Measurements from ENCODE around the gene MSMP.
A peak's percentile ranks its signal among the peaks of the same experiment; 100 is the strongest.

MSMP gene, protein sequence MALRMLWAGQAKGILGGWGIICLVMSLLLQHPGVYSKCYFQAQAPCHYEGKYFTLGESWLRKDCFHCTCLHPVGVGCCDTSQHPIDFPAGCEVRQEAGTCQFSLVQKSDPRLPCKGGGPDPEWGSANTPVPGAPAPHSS

DNA sequence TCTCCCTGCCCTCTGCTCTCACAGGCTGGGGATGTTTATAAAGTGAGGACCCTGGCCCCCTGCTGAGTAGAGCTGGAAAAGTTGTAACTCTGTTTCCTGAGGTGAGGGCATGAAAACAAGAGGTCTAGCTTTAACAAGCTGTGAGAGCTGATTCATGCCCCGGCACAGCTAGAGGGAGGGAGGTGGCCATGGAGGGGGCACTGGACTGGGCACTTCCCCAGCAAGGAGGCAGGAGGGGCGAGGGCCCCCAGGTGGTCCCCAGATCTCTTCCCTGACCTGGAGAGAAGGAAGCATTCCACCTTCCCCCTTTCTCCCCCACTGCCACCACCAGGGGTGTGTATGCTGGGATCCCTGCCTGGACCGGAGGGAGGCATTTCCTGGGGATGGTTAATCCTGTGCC, at the start of gene MSMP:
MSMP (minus strand) TSS at position 13 of the 400 bp plus-strand sequence. CDS start 147 bp downstream, outside the sequence.
- no peak for DNase-seq

- DNase-seq: no peak
Observed at GRCh38 chr9:35801328-35802128, 47.5 kb upstream of the MSMP start.

GRCh38 chr9:35800530-35800929, 46.5 kb upstream of the MSMP start:
- DNase-seq: no peak

DNA sequence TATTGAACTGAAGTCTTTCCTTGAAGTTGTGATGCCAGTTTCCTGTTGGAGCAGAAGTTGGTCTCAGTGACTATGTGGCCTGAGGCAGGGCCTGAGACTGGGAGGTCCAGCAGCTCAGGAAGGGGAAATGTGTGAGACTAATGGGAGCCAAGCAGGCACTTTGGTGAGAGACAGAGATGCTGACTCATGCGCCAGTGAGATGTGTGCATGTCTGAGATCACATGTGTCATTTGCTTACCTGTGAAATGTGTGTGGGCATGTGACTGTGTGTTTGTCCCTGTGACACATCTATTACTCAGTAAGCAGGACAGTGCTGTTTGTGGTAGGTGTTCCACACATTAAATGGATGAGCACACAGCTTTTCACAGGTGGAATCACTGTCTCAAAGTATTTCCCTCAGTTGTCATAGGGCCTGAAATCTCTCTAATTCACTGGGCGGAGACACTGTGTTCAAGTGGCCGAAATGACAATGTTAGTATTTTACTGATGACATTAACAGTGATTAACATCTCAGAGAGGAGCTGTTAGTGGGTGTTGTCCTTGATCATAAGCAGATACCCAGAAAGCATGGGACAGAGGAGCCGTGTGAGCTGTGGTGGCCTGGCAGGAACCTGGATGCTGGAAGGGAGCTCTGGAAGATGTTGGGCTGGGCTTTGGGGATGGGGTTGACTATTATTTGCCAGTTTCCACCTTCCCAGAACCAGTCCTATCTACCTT, 44.7 kb upstream of the MSMP start:
- DNase-seq: peak; percentile 48

GRCh38 chr9:35797311-35798109, 43.4 kb upstream of the MSMP start:
- no peak for DNase-seq

DNA sequence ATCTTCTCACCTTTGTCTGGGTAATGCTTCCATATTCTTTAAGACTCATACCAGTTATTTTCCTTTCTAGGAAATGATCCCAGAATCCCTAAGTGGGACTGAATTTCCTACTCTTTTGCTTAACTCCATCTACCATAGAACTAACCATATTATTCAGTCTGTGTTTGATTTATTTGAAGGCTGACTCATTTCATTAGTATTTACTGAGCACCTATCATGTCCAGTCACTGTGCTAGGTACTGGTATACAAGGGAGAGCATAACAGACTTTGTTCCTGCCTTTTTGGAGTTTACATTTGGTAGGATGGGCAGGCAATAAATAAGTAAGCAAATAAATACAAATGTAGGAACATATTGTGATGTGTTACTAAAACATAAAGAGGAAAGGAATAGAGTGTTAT, 41.6 kb upstream of the MSMP start:
- no peak for DNase-seq

DNA sequence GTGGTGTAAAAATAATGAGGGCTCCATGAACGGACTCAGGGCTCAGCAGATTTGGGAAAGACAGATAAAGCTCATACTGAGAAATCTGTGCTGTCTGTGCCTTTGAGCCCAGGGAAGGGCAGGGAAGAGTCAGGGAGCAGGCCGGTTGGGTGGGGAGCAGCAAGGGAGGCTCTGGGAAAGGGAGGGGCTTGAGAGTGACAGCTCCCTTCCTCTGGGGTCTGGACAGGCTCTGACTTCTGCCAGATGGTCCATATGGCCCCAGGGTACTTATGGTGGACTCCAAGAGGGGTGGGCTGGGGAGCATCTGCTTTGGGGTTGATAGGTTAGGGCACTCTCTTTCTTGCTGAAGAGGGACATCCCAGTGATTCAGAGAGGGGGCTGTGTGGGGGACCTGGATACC, 39.4 kb upstream of the MSMP start:
- DNase-seq: no peak

DNA sequence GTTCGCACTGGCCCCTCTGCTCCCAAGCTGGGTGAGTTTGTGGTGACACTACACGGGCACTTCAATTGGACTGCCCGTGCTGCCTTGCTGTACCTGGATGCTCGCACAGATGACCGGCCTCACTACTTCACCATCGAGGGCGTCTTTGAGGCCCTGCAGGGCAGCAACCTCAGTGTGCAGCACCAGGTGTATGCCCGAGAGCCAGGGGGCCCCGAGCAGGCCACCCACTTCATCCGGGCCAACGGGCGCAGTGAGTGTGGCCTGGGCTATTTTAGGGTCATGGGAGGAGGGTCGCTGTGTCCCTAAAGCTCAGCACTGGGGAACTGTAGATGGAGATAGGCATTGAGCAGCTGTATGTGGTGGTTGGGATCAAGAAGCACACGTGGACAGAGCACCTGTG, 38.8 kb upstream of the MSMP start:
- no peak for DNase-seq

- DNase-seq: no peak
Observed at GRCh38 chr9:35792024-35792813, 38.1 kb upstream of the MSMP start.

DNA sequence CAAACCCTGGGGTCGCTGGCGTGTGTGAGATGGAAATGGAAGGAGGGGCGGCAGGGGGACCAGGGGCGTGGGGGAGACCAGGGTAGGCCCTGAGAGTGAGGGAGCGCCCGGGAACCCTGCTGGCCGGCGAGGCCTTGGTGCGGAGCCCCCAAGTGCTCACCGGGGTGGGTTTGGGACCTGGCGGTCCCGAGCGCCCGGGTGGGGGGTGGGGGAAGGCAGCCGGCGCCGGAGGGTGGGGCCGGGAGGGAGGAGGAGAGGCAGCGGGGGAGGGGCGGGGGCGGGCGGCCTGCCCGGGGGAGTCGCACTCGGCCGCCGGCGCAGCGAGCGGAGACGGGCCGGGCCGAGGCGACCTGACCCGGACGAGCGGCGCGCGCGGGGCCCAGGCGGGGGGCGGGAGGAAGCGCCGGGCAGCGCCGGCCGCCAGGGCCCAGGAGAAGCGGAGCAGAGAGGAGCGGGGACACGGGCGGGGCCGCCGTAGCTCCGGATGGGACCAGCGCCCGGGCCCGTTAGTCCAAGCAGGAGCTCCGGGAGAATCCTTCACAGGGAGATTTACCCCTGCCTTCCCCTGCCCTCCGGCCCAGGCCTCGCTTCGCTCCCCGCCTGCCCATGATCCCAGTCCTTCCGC, 37.3 kb upstream of the MSMP start, which contains the start of gene NPR2:
NPR2 (plus strand) TSS at position 295 of the 625 bp plus-strand sequence. CDS start 818 bp downstream, outside the sequence.
- no peak for DNase-seq

DNA sequence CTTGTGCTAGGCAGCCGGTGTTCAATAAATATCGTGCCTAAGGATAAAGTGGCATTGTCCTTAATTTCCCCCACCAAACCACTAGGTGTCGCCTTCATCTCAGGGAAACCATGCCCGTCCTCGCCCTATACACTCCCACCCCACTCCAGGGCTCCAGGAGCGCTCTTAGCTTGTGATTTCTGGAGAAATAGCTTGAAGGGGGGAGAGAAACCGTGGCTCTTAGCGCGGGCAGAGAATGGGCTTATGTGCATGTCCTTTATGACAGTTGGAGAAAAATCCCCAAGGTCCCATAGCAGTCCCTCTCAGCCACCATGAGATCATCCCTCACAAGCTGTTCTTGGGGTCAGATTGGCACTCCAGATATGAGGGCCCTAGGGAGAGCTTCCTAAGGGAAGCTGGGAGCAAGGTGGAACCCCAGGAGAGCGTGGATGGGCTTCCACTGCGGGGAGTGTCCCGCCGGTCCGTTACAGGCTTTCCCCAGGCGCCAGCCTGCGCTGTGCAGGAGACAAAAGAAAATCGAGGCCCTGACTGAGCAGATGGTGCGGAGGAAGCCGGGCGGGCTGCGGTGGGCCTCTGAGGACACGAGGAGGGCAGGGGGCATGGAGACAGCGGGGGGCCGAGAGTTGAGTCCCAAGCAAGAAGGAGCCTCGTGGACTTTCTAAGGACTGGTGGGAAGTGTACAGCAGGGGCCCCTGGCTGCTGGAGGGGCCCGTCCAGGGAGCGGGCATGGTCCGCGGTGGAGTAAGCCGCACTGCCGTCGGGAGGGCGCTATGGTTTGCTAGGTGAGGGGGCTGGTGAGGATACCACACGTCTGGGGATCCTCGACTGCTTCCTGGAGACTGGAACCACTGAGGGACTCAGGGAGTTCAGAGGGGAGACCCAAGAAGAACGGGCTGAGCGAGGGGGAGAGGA, 36.6 kb upstream of the MSMP start:
- DNase-seq: peak; percentile 23

GRCh38 chr9:35790025-35790384, 35.9 kb upstream of the MSMP start:
- DNase-seq: no peak

- DNase-seq: no peak
Observed at GRCh38 chr9:35789541-35789940, 35.5 kb upstream of the MSMP start.

- no peak for DNase-seq
Observed at GRCh38 chr9:35783418-35783817, 29.3 kb upstream of the MSMP start.

DNA sequence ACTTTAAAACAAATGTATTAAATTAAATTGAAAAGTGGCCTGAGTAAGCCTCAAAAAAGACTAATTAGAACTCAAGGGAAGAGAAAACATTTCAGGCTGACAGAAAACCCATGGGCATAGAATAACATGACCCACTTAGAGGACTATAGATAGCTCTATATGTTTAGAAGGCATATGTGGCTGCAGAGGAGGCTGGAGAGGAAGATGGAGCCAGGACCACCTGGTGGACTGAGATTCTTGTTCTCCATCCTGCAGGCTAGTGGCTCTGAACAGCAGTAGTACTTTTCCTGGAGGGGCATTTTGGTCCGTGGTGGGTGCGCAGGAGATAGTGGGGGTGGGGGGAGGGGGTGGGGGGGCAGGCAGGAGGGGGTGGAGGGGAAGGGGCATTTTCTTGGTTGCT, 27.0 kb upstream of the MSMP start:
- DNase-seq: no peak

GRCh38 chr9:35778496-35778895, 24.4 kb upstream of the MSMP start:
- DNase-seq: no peak

DNA sequence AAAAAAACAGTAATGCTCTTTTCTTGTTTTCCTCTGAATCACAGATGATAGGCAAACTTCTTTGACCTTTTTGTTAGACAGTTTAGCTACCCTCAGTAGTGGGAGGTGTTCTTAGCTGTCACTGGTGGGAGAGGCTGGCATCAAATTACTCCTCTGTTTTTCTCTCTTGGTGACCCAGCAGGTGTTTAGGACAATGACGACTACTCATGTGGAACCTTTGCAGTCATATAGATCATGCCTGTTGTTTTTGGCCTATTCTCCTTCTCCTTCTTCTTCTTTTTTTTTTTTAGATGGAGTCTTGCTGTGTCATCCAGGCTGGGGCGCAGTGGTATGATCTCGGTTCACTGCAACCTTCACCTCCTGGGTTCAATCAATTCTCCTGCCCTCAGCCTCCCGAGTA, 21.9 kb upstream of the MSMP start:
- DNase-seq: no peak

GRCh38 chr9:35774907-35775635, 21.0 kb upstream of the MSMP start:
- DNase-seq: no peak

DNA sequence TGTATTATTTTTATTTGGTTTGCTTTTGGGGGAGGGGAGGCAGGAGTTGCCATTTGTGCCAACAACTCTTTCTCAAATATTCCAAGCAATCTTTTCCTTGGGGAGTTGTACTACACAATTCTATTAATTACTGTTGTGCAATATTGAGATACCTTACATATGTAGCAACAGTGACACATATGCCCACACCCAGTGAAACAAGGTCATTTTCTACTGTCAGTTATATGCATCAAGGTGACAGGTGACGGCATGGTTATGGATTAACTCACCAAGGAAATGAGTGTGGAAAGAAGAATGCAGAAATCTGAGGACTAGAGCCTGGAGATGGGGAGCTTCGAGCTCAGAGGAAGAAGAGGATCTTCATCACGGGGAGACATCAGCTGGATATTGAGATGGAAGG, 17.9 kb upstream of the MSMP start:
- DNase-seq: no peak

DNA sequence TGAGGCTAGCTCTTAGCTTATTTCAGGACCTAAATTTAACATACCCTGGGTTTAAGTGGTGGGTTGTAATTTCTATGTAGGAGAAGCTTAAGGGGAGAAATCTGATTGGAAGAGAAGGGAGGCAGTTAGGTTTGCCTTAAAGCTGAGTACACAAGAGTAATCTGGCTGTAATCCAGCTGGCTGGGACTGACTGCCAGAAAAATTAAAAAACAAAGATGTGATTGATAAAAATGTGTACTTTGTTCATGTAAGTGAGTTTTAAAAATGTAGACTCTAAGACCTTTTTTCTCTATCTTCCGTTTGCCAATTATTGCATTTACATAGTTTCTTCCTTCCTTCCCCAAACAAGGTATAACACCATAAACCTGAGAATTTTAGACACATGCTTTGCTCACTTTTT, 17.5 kb upstream of the MSMP start:
- DNase-seq: no peak
